GM21619 (cell line): ENCODE measurements around the gene ELOF1.
"Not testable (repeated sequence)": the region's sequence is repeated elsewhere in the genome, so short reads cannot be mapped to it uniquely, and the experiment has no call there.

Source experiments
- ATAC-seq: cut with Tn5 transposase; IDR thresholded peaks from one replicate; pipeline ENCODE4 v1.9.1; 2021; ENCODE audit not compliant: unreplicated experiment

The ELOF1 gene

GRCh38 chr19:11558881-11559828, at the start of gene ELOF1:
Gene ELOF1, minus strand, starts transcription at chr19:11559230. Its CDS starts 4,883 bp downstream, at chr19:11554347.
- ATAC-seq = peak; percentile 58

DNA sequence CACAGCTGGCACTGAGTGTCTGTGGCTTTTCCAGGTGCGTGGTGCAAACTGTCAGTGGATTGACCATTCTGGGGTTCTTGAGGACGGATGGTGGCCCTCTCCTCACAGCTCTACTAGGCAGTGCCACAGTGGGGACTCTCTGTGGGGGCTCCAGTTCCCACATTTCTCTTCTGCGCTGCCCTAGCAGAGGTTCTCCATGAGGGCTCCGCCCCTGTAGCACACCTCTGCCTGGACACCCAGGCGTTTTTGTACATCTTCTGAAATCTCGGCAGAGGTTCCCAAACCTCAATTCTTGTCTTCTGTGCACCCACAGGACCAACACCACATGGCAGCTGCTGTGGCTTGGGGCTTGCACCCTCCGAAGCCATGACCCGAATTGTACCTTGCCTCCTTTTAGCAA, 47.5 kb upstream of the ELOF1 start:
- no peak for ATAC-seq

DNA sequence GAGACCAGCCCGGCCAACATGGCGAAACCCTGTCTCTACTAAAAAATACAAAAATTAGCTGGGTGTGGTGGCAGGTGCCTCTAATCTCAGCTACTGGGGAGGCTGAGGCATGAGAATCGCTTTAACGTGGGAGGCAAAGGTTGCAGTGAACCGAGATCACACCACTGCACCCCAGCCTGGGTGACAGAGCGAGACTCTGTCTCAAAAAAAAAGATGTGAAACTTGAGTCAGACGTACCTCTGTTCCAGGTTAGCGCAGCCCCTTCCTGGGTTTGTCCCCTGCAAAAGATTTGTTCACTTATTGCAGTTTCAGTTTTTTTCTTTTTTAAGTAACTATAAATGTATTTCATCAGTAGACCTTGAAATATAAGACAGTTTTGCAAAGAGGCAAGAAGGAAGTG, 40.7 kb upstream of the ELOF1 start:
- not testable (repeated sequence) for ATAC-seq

DNA sequence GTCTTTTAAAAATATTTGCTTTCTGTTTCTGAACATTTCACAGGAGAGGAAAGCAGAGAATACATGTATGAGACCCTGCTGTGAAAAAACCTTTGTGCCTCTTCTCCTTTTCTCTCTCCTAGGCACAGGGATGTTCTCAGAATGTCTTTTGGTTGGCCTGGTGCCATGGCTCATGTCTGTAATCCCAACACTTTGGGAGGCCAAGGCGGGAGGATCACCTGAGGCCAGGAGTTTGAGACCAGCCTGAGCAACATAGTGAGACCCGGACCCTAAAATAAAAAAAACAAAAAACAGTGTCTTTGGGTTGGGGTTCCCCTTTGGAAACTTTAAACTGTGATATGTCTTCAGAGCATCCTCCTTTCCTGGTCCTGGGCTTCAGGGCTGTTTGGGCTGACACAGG, 39.7 kb upstream of the ELOF1 start:
- ATAC-seq = no peak

DNA sequence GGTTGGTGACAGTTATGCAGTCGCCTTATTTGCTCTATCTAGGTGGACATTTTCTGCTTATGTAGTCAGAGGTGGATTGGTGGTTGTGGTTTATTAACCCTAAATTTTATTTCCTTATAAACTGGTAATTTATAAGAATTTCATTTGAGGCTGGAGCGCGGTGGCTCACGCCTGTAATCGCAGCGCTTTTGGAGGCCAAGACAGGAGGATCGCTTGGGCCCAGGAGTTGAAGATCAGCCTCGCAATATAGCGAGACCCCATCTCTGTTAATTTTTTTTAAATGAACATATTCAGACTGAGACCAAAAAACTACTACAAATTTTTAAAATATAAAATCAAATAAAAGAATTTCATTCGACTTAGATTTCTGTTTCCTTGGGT, 39.1 kb upstream of the ELOF1 start:
- no peak for ATAC-seq

- peak; percentile 95 for ATAC-seq
Measured at GRCh38 chr19:11597202-11598102, 38.4 kb upstream of the ELOF1 start, which contains the start of gene ZNF627. Gene ZNF627, plus strand, starts transcription at chr19:11597483. Its CDS starts 145 bp downstream, at chr19:11597628.

- no peak for ATAC-seq
Measured at GRCh38 chr19:11596156-11596555, 37.1 kb upstream of the ELOF1 start.

- ATAC-seq = no peak
Measured at GRCh38 chr19:11594084-11594483, 35.1 kb upstream of the ELOF1 start.

DNA sequence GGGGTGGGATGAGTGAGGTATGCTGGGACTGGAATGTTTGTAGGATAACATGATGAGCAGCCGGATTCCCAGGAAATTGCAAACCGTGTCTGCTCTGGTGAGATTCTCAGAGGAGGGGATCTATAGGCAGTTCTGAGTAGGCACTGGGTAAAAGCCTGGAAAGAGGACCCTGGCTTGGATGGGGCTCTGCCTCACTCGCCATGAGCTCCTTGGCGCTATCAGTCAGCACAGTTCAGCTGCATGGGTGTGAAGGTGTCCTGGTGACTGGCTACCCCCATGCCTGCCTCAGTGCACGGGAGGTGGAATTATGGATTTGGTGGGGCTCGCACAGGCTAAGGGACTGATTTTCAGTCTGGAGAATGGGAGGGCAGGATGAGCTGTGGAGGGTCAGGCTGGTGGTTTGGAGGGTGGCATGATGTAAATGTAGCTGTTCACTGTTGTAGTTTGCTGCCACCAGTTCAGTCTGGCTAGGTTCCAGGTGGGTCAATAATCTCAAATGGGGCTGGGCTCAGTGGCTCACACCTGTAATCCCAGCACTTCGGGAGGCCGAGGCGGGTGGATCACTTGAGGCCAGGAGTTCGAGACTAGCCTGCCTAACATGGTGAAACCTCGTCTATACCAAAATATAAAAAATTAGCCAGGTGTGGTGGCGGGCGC, 29.1 kb upstream of the ELOF1 start:
- no peak for ATAC-seq

- no peak for ATAC-seq
Measured at GRCh38 chr19:11587302-11587974, 28.4 kb upstream of the ELOF1 start.

DNA sequence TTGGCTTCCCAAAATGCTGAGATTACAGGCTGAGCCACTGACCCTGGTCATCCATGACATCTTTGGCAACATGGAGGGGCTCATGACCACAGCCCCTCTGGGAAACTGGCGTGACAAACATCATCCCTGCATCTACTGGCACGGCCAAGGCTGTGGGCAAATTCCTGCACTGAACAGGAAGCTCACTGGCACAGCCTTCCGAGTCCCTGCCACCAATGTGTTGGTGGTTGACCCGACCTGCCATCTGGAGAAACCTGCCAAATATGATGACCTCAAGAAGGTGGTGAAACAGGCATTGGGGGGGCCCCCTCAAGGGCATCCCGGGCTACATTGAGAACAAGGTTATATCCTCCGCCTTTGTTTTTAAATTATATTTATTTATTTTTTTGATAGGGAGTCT, 27.3 kb upstream of the ELOF1 start:
- no peak for ATAC-seq

- peak; percentile 66 for ATAC-seq
Measured at GRCh38 chr19:11581740-11582139, 22.7 kb upstream of the ELOF1 start.

GRCh38 chr19:11580116-11580515, 21.1 kb upstream of the ELOF1 start:
- ATAC-seq = no peak

DNA sequence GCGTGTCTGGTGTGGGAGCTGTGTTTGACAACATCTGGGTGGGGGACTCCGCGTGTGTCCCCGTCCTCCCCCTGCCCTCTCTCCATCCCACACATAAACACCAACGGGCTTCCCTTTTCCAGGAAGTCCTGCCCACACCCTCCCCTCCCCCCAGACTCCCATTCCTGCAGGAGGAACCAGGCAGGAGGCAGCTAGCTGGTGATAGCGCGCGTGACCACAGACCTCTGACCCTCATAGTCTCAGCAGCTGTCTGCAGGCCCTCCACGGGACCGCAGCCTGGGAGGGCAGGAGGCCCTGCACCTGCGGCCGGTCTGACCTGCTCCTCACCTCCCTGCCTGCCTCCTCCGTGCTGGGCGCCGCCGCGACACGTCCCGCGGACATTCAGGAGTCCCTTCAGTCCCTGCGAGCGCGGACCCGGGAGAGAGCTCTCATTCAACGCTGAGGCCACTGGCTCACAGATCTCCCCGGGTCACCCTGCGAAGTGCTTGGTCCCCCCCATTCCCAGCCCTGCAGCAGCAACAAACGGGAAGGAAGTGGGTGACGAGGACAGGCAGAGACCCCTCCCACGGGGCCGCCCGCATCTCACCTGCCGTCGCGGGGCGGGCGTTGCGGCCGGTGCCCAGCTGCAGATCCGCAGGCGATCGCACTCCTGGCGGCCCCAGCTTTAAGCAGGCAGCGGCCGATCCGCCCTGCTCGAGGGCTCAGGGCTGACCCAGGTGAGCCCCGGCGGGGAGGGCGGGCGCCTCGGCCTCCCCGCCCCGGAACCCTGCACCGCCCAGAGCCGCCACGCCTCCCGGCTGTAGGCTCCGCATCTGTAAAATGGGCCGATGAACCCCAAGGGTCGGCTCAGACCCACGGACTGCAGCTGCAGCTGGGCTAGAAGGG, 19.5 kb upstream of the ELOF1 start:
- ATAC-seq = no peak

GRCh38 chr19:11577451-11578257, 18.6 kb upstream of the ELOF1 start, which contains the start of gene ACP5:
Gene ACP5, minus strand, starts transcription at chr19:11577645. Its CDS starts 328 bp downstream, at chr19:11577317.
- ATAC-seq = no peak

DNA sequence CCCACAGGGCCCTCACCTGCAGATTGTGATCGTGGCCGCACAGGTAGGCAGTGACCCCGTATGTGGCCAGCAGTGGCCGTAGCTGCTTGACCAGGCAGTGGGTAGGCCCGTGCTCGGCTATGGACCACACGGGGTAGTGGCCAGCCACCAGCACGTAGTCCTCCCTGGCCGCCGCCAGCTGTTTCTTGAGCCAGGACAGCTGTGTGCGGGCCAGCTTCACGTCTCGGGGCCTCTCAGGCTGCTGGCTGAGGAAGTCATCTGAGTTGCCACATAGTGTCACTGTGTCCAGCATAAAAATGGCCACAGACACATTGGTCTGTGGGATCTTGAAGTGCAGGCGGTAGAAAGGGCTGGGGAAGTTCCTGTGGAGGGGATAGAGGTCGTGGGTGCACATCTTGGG, 17.2 kb upstream of the ELOF1 start:
- no peak for ATAC-seq

DNA sequence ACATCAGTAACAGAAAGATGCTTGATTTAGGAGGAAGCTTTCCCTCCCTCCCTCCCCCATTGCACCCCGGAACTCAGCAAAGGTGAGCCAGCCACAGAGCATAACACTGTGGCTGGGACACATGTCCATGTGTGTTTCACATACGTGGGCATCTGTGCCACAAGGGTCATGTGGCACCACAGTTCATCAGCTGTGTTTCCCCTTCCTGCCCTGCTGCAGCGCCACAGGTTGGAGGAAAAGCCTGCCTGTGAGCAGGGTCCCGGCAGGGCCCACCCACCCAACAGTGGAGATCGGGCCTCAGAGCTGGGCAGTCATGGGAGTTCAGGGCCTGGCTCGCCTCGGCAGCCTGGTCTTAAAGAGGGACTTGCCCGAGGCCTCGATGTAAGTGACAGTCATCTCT, 15.7 kb upstream of the ELOF1 start:
- ATAC-seq = no peak

GRCh38 chr19:11573763-11574162, 14.7 kb upstream of the ELOF1 start:
- ATAC-seq = not testable (repeated sequence)

GRCh38 chr19:11573354-11573753, 14.3 kb upstream of the ELOF1 start:
- ATAC-seq = not testable (repeated sequence)
